PC-9 (cell line): Measurements from ENCODE around the gene MXRA7.
A peak's percentile ranks its signal among the peaks of the same experiment; 100 is the strongest.

Experiments
- CTCF ChIP-seq: fragments of 200-600 bp; sonication (generic); conservative IDR thresholded peaks from 2 replicates; pipeline ENCODE4 v1.6.1; 2017; ENCODE audit warnings: mixed run types, antibody characterized with exemption, mild to moderate bottlenecking, moderate library complexity
- EZH2 ChIP-seq: fragments of 200-600 bp; sonication (generic); IDR thresholded peaks from 2 replicates; pipeline ENCODE4 v1.8.0; 2017; ENCODE audit warnings: antibody characterized with exemption, low read depth

DNA sequence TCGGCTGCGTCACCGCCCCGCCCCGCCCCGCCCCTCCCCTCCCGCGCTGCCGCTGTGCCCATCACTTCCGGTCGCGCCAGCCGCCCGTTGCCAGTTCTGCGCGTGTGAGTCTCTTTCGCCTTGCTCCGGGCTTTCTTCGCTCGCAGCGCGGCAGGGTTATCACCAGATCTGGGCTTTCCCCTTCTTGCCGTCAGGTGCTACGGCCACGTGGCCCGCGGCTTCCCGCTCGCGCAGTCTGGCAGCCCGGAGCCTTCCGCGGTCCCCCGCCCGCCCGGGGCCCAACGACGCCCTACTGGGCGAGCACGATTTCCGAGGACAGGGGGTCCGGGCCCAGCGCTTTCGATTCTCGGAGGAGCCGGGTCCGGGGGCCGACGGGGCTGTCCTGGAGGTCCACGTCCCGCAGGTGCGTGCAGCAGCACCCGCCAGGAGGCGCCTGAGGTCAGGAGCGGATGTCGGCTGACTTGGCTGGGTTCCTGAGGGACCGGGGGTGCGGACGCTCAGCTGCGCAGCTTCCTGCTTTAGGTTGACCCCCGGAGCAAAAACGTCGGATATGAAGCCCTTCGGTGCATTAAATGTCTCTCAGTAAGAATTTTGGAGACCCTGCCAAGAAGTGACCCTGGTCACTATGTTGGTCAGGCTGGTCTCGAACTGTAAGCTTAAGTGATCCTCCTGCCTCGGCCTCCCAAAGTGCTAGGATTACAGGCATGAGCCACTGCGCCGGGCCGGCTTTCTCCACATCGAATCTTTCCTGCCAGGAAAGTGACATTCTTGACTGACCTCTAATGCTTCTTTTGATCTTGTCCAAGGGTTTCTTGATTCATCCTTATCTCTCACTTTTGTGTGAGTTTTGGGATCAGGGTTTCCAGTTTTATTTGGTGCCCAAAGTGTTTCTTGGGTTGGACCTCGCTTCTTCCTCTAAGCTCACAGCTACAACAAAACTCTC lies 16.3 kb upstream of the MXRA7 start, which contains the start of gene METTL23:
- no peak for TF ChIP-seq EZH2
- peak; percentile 68; the same call in 1 of the 2 replicates for TF ChIP-seq CTCF
